Astrocyte of the hippocampus (primary cell): ENCODE results near the gene AGPAT2.

Experiments used
- DNase-seq: peaks from one replicate; pipeline ENCODE4 v3.0.0; 2011; ENCODE audit warnings: low read depth, low spot score

The AGPAT2 gene

DNA sequence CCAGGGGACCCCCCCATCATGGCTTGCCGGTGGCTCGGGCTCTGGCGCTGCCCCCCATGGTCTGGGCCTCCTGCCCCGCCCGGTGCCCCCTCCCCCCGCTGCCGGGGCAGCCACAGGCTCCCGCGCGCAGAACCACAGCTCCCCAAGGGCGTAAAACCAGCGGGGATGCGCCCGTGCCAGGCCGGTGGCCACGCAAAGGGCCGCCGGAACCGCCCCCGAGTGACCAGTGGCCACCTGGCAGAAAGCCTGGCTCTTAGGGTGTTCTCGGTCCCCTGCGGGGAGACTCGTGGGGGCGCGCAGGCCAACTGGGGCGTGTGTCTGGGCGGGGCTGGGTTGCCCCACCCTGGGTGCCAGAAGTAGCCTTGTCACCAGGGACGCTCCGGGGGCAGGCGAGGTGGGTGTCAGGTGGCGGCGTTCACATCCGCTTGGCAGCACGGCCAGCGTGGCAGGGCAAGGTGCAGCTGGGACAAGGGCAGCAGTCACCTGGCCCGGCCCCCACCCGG is 515 bp upstream of the AGPAT2 start:
- DNase-seq: no peak

DNA sequence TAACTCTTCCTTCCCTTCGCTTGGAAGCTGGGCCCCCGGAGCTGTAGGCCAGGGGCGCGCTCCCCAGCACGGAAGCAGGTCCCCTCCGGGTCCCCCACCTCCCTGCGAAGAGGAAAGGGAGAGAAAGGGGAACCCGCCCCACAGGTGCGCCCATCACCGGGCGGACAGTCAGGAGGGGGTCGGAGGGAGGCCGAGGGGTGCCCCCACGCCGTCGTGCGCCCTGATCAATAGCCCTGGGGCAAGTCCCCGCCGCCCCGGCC is 793 bp downstream of the AGPAT2 start:
- DNase-seq: no peak

DNA sequence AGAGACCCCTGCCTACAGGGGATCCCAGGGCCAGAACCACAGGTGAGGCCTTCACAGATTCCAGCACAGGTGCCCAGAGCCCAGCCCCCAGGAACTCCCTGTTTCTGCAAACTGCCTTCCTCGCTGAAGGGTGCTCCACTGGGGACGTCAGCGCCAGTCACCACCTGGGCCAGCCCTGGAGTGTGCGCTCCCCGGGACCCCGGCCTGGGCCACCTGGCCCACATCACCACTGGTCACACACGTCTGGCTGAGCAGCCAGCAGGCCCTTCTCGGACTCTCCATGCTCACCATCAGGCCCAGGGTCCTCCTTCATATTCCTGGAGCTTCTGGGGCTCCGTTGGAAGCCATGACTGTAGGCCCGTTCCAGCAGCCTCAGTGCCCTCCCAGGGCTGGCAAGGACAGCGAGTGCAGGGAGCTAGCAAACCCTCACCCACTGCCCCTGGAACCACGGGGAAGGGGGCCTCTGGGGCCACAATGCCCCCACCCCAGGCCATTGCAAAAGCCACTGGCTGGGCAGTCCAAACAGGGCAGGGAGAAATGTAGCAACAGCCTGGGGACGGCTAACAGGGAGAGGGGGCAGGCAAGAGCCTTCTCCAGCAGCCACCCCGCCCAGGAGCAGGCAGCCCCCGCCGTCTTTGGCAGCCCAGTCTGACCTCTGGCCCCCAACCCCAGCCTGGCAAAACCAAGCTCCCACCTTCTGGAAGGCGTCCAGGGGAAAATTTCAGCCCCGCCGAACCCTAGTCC is 1.3 kb downstream of the AGPAT2 start:
- peak; percentile 28 for DNase-seq

DNA sequence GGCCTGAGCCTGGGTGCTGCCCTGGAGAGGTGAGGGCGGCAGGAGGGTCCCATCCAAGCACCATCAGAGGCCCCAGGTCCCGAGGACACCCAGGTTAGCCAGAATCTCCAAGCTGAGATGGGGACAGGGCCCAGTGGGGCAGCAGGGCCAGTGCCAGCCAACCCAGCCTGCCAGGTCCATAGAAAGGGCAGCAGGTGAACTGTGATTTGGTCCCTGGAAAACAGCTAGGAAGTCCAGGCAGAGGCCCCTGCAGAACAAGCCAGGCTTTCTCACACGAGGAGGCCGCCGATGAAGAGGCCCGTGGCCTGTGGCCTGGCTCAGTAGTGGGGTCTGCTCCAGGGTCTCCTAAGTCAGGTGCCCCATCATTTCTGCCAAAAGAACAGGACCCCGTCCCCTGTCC is 2.0 kb downstream of the AGPAT2 start:
- DNase-seq: no peak

DNA sequence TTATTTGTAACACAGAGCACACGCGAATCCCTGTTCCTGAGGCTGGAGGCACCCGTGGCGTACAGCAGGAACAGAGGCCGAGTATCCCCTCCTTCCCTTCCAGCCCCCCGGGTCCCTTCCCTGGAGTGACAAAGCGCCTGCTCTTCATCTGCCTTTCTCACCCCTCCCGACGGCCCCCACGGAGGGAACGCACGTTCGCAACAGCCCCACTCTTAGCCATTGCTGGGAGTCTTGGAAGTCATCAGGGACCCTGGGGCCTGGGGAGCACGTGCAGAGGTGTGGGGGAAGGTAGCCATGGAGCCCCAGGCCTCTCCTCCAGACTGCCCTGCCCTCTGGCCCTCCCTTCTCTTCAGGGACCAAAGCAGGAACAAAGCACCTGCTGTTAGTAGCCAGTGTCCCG is 2.5 kb downstream of the AGPAT2 start:
- no peak for DNase-seq

DNA sequence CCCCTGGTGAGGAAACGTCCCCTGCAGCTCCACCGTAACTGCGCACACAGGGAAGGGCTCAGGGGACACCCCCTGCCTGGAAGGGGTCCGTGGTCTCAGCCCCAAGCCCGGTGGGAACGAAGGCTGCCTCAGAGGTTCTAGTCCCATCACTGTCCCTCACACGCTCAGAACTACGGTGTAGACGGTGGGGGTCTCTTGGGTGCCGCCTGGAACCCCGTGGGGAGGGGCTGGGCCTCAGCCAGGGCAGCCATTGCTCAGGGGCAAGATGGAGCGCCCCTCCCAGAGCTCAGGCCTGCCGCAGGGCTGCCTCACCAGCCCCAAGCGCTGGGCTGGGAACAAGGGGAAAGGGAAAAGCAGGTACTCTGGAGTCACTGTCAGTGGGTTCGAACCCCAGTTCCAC is 2.9 kb downstream of the AGPAT2 start:
- no peak for DNase-seq

DNA sequence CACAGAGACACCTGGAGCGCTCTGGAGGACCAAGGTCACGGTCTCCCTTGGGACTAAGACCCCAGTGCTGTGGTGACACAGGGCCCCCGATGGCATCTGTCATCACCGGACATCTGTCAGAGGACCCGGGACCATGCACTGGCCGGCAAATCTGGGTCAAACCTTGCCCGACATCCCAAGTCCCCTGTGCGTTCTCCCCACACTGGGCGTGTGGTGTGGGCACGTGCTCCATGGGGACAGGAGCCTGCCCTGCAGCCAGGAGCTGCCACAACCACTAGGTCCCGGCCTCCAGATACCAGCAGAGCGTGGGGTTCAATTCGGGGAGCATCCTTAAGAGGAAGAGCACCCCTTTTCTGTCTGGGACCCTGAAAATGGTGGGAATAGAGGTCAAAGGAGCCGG is 3.5 kb downstream of the AGPAT2 start:
- DNase-seq: no peak

DNA sequence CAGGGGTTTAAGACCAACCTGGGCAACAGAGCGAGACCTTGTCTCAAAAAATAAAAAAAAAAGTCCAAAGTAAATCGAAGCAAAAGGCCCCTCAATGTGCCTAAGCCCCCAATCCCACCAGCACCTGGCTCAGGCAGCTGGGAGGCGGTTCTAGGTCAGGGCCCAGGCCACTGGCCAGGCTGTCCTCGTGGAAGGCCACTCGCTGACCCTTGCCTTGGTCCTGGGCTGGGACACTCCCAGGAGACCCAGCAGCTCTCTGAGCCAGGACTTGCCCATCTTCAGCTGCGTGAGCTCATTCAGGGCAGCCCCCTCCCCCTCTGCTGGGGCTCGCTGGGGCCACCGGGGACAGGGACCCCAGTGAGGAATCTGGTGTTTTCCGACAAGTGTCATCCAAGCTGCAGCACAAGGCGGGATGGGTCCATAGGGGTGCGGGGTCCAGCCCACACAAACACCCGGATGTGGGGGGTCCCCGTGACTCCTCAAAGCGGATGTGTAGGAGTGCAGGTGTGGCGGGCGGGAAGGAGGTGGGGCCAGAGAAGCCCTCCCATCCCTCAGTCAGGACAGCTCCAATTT is 4.0 kb downstream of the AGPAT2 start:
- DNase-seq: no peak

DNA sequence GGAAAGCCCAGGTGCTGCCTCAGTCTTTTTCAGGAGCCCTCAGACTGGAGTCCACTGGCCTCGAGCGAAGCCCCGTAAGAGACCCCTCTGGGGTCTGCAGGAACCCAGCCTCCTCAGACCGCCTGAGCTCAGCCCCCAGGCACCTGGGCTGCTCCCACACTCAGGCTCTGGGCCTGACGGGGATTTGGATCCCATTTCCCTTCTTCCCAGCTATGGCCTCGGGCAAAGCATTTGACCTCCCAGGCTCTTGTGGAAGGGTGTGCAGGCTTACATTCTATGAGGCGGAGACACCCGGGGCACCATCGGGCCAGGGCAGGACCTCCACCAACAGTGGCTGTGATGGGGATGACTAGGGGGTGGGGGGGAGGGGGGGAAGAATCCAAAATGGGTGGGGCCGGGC is 4.5 kb downstream of the AGPAT2 start:
- DNase-seq: no peak

DNA sequence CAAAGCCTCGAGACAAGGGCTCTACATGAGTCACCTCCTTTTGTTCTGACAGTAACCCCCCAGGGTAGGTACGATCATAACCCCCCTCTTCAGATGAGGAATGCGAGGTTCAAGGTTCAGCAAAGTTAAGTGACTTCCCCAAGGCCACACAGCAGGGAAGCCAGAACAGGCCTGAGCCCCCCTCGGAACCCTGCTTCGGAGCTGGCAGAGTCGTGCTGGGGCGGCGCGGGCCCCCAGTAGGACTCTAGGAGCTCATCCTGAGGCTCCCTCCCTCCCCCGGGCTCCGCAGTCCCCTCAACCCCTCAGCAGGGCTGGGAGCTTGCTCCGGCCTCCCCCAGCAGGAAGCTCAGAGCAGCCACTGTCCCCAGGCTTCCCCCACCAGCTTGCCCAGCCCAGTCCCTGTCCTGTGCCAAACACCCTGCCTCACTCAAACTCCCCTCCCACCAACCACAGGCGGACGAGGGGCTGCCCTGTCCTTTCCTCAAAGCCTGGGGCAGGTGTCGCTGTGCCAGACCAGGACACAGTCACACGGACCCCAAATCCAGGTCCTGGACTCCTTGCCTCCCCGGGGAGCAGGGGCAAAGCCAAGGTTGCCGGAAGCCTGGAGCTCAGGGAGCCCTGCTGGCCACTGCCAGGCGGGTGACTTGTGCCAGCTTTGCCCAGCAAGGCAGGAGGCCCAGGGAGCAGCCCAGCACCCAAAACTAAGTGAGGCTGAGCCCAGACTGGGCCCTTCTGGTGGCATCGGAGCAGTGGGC is 5.1 kb downstream of the AGPAT2 start:
- DNase-seq: no peak

DNA sequence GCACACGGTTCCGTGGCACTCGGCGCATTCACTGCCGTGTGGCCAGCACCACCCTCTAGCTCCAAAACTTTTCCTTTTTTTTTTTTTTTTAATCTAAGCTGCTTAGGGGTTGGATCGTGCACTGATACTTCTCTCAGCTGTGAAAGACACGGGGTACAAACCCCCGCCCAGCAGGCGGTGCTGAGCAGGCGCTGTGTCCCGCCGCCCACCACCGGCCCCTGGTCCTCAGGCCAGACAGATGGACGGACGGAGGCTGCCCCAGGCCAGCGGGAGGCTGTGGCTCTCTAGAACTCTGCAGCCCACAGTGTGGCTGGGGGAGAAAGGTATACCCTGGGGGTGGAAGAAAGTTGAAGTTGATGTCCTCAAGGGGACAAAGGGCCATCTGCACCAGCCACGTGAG is 6.2 kb downstream of the AGPAT2 start:
- DNase-seq: no peak

DNA sequence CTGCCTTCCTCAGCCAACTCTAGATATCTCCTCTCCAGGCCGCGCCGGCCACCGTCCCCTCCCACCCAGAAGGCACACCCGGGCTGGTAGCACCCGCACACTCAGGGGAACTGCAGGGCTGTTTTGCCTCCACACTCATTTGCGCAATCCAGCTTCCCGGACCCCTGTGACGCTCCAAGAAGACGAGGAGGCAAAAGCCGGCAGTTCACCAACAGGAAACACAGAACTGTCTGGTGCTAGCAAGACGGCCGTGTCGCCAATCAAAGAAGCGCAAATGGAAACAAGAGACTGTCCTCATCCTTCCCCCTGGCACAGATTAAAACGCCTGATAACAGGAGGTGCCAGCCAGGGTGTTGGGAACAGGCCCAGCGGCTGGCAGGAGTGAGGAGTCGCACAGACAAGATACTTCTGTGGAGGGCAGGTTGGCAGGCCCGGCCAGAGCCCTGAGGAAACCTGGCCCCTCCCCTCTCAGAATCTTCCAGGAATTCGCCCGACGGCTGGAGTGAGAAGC is 7.8 kb downstream of the AGPAT2 start:
- DNase-seq: no peak

DNA sequence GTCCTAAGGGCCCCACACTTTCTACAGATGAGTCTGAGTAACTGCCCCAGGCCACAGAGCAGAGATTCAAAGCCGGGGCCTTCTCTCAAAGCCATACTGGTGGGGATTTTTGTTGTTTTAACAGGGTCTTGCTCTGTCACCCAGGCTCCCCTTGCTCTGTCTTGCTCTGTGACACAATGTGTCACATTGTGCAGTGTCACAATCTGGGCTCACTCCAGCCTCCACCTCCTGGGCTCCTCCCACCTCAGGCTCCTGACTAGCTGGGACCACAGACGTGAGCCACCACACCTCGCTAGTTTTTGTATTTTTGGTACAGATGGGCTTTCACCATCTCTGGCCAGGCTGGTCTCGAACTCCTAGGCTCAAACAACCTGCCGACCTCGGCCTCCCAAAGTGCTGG is 8.6 kb downstream of the AGPAT2 start:
- no peak for DNase-seq

DNA sequence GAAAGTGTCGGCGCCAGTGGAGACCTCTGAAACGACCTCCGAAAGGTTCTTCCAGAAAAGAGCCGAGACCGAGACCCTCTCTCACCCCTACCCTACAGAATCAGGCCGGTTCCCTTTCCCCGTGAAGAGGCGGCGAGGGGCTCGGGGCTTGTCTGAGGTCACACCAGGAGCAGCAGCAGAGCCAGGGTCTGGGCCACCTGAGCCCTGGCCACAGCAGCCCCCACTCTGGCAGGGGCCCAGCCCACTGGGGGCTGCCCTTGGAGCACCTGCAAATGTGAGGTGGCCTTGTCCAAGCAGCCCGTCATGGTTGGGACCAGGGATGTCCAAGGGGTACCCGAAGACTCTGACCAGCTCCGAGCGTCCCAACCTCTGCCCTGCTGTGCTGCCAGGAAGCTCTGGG is 9.2 kb downstream of the AGPAT2 start:
- DNase-seq: no peak

DNA sequence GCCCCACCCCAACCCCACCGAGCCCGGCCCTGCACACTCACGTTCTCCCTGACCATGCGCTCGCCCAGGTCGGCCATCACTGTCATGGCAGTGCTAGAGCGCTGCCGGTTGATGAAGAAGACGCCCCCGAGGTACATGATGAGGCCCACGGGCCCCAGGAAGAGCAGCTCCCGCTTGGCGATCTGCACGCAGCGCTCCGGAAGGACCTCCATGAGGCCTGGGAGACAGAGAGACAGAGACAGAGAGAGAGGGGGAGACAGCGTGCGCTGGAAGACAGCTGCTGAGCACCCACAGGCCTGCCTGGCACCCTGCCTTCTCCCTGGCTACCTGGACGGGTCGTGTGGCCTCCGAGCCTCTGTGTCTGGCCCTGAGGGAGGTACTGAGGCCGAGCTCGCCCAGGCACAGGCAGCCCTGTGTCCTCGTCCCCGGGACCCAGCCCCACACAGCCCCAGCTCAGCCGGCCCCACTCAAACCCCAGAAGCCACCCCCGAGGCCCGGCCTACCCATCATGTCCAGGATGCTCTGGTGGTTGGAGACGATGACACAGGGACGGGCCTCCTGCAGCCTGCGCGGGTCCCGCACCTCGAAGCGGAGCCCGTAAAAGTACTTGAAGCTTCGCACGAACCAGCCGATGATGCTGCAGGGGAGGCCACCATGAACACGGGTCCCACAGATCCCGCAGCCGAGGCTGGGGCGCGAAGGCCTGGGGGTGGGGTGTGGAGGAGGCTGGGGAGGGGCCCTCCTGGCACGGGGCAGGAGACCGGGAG is 10.2 kb downstream of the AGPAT2 start:
- DNase-seq: no peak

DNA sequence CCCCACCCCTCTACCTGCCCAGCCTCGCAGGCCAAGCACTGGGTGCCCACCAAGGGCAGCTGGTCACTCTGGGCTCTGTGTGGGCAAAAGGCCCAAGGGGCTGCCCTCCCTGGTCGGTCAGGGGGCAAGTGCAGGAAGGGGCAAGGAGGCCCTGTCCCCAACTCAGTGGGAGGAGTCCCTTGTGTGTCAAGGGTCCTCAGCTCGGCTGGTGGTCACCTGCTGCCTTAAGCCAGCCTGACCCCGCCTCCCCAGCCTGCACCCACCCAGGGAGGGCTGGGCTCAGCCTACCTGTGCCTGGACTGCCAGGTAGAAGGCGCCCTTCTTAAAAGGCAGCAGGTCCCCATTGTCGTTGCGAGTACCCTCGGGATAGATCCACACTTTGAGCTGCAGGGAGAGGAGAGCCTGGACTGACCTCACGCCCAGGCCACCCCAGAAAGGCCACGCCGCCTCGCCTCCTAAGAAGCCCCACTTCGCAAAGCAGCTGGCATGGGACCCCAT is 10.9 kb downstream of the AGPAT2 start:
- DNase-seq: no peak

DNA sequence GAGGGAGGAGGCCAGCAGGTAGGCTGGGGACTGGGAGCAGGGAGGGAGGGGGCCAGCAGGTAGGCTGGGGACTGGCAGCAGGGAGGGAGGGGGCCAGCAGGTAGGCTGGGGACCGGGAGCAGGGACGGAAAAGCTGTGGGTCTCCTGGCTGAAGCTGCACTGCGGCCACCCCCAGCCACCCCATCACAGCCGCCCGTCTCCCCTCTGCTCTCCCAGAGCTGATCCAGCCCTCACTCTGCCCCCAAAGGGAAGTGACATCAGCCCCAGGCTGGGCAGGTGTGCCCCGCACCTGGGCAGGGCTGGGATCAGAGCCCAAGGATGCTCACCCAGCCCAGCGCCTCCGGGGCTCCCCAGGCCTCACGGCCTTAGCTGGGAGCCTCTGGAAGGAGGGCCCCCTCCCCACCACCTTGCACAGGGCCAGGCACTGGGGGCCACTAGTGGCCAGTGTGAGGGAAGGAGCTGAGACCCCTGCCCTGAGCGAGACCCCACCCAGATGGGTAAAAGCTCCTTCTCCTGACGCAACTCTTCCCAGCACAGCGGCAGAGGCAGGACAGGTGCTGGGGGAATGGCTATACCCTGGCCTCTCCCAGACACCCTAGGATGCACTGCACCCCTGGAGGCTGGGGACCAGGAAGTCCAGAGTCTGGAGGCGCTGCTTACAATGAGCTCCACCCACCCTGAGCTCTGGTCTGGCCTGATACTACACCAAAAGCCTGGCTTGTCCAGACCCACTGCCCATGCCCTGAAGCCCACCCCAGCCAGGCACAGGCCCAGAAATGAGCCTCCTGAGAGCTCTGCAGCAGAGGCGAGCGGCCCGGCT is 11.6 kb downstream of the AGPAT2 start:
- no peak for DNase-seq

DNA sequence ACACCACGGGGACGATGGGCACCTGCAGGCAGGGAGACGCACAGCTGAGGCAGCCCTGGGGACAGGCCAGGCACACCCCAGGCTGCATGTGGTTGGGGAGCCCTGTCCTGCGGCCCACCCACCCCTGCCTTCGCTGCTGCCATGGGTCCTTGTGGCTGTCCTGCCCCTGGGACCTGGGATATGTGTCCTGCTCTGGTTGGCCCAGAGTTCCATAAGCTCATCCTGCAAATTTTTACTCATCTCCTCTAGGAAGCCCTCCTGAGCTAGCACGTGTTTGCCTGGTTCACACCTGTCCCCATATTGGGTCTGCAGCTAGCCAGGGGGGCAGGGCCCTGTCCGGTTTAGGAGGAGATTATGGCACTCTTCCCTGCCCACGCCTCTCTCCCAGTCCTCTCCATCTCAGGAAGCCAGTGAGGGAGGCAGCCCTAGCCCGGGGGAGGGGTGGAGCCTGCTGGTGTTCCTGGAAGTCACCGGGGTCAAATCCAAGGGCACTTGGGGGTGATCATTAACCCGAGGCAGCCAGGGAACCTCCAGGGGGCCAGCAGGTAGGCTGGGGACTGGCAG is 12.4 kb downstream of the AGPAT2 start:
- no peak for DNase-seq

DNA sequence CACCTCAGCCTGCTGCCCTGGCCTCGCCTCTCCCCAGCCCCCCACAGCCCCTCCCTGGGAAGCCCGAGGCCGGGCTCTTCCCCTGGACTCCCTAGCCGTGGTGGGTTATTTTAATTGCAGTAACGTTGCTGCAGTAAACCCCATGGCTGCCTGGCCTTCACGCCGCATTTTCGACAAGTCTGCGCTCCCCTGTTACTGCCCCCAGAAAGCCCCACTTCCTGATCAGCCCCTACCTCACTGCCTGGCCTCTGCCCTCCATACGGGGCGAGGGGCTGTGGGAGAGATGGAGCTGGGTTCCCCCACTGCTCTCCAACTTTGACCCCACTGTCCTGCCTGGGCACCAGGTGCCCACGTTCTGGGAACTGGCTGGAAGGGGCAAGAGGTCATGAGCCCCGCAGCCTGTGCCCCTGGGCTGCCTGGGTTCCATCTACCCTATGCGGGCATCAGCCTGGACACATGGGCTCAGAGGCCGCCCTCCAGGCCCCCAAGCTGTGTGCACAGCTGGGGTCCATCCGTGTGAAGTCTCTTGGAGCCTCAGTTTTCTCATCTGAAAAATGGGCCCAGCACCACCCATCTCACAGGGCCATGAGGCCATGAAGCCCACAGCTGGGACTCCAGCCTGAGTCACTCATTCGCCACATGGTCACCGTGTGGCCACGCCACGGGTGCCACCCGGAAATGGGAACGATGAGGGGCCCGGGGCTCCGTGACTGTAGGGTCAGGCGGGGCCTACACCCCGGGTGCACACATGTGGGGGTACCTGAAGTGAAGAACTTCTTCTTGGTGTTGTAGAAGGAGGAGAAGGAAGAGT is 13.1 kb downstream of the AGPAT2 start:
- DNase-seq: no peak
